Common myeloid progenitor, CD34-positive (primary cell): ENCODE measurements around the gene SHISA5.
A peak's percentile ranks its signal among the peaks of the same experiment; 100 is the strongest.

Experiments
- CTCF ChIA-PET: fragments of 350-600 bp; sonication (Branson Sonifier 250); formaldehyde crosslinking; loops from one replicate; lab custom pipeline; 2021; ENCODE audit warnings: antibody characterized with exemption; lab: Charles Lee
- POLR2A ChIA-PET: fragments of 350-600 bp; sonication (Branson Sonifier 250); formaldehyde crosslinking; loops from one replicate; lab custom pipeline; 2021; ENCODE audit warnings: antibody characterized with exemption; lab: Charles Lee
- DNase-seq, 3 donors: peaks; one replicate each; pipeline versions ENCODE4 v3.0.0 to v3.0.0-alpha.2; 2013
- H3K27ac ChIP-seq, 2 experiments: 1 replicate in 1 of 2; 2 replicates in 1 of 2; pipeline ENCODE4 v1.7.0; 2013; ENCODE audit warnings: inconsistent platforms in 2 of 2, low read length in 2 of 2, mild to moderate bottlenecking in 2 of 2, low read depth in 1 of 2, moderate library complexity in 1 of 2; ENCODE audit not compliant: severe bottlenecking in 2 of 2, insufficient read depth in 1 of 2, poor library complexity in 1 of 2
- H3K27me3 ChIP-seq, 5 experiments: replicated peaks in 2 of 5; 1 replicate in 3 of 5; 2 replicates in 2 of 5; pipeline versions ENCODE4 v1.6.1 to v1.7.0; 2013; ENCODE audit warnings: low read length in 4 of 5, mild to moderate bottlenecking in 2 of 5, moderate library complexity in 2 of 5, inconsistent platforms in 1 of 5; ENCODE audit not compliant: insufficient read depth in 5 of 5, control insufficient read depth in 4 of 5
- H3K36me3 ChIP-seq, 4 experiments: 1 replicate in 2 of 4; 2 replicates in 2 of 4; pipeline versions ENCODE4 v1.6.1 to v1.7.0; 2013; ENCODE audit warnings: low read length in 3 of 4, control low read depth in 1 of 4, mild to moderate bottlenecking in 1 of 4; ENCODE audit not compliant: control insufficient read depth in 4 of 4, insufficient read depth in 4 of 4
- H3K4me1 ChIP-seq, 4 experiments: 1 replicate in 3 of 4; 2 replicates in 1 of 4; pipeline versions ENCODE4 v1.6.1 to v1.7.1; 2013; ENCODE audit warnings: low read length in 3 of 4, mild to moderate bottlenecking in 3 of 4, control low read depth in 1 of 4, inconsistent platforms in 1 of 4, moderate library complexity in 1 of 4; ENCODE audit not compliant: control insufficient read depth in 4 of 4, insufficient read depth in 4 of 4; ENCODE audit errors: control extremely low read depth in 1 of 4
- H3K4me3 ChIP-seq, 7 experiments: 1 replicate in 4 of 7; 2 replicates in 3 of 7; pipeline versions ENCODE4 v1.5.1 to v1.7.0; 2013; ENCODE audit warnings: mild to moderate bottlenecking in 7 of 7, low read length in 6 of 7, moderate library complexity in 6 of 7, inconsistent platforms in 2 of 7, low read depth in 2 of 7, control low read depth in 1 of 7; ENCODE audit not compliant: insufficient read depth in 4 of 7, control insufficient read depth in 1 of 7; ENCODE audit errors: extremely low read depth in 1 of 7
- H3K9me3 ChIP-seq, 5 experiments: 1 replicate in 4 of 5; 2 replicates in 1 of 5; pipeline versions ENCODE4 v1.6.1 to v1.7.1; 2013; ENCODE audit warnings: low read length in 4 of 5, mild to moderate bottlenecking in 2 of 5, inconsistent platforms in 1 of 5, low read depth in 1 of 5, moderate library complexity in 1 of 5; ENCODE audit not compliant: control insufficient read depth in 4 of 5, insufficient read depth in 2 of 5; ENCODE audit errors: control extremely low read depth in 1 of 5
- WGBS: methylation state at CpG from one replicate; pipeline ENCODE4 v1.1.5; 2013; ENCODE audit not compliant: insufficient coverage; 5-methylcytosine and 5-hydroxymethylcytosine counted together

The SHISA5 gene

DNA sequence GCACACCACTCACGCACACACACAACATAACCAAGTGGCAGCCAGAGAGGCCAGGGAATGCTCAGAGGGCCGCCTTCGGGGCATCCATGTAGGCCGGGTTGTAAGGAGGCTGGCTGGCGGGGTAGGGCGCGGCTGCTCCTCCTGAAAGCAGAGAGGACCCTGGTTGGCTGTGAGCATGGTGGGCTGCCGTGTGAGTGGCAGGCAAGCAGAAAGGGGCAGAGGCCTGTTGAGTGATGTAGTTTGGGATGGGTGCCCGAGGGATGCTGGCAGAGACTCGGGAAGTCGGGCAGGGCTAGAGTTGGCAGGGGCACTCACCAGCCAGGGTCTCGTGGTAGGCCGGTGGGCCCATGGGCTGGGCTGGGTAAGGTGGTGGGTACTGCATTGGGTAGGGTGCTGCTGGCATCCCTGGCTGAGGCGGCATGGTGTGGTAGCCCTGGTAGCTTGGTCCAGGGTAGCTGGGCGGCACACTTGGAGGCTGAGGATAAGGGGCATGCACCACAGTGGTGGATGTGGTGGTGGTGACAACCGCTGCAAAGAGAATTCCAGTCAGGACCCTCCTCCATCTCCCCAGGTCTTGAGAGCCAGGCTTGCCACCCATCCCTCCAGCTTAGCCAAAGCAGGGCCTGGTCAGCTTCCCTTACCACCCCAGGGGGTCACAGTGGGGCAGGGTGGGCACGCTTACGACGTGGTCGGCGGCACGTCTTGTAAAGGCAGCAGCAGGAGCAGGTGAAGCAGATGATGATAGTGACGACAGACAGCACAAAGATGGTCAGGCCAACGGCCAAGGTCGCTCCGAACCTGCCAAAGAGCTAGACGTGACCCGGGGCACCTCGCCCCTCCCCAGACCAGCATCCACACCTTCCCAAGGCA, 34.7 kb downstream of the SHISA5 start:
- 97% methylated on average over 16 of the region's 29 CpGs for WGBS
- no peaks in the 10 kb centered on the region for H3K9me3 ChIP-seq
- peak overlapping the region; percentile 36 to 52 for H3K27ac ChIP-seq
- DNase-seq = peak in 1 of 3 donors; percentile 13
- peaks cover 0 to 78% (median 65%) of the 10 kb centered on the region in 4 experiments for H3K4me1 ChIP-seq
- peaks cover 0 to 47% (median 27%) of the 10 kb centered on the region in 4 experiments for H3K36me3 ChIP-seq
- ChIA-PET POLR2A (no interaction called here), CTCF (interaction anchor here (0.7 to 1.5 kb wide), 4 partner anchors 12 to 221 kb away, joined by 3 to 6 read pairs (median 4); no protein-coding TSS in a partner anchor)
- no peaks in the 10 kb centered on the region for H3K27me3 ChIP-seq
- no peak overlapping the region for H3K4me3 ChIP-seq

DNA sequence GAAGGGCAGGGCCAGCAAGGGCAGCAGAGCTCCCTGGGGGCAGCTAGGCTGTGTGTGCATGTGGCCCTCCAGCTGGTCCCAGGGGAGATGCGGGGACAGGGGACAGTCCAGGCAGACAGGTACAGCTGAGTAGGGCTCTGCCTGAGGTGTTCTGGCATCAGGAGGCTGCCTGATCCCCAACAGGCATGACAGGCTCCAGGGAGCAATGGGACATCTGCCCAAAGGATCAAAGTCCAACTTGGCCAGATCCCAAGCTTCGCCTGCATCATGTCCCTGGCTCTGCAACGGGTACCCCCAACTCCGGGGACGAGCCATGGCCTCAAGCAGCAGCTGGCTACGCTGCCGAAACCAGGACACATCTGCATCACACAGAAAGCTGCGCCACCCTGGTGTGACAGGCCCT, 35.6 kb downstream of the SHISA5 start:
- Histone ChIP-seq H3K27me3 (no peaks in the 10 kb centered on the region), H3K4me3 (no peak overlapping the region), H3K36me3 (peaks cover 0 to 54% (median 28%) of the 10 kb centered on the region in 4 experiments), H3K9me3 (no peaks in the 10 kb centered on the region), H3K27ac (peak overlapping the region; percentile 36 to 96), H3K4me1 (peaks cover 0 to 71% (median 62%) of the 10 kb centered on the region in 4 experiments)
- ChIA-PET CTCF (interaction anchor here (1.4 kb wide), 1 partner anchor 39 kb away, joined by 6 read pairs; no protein-coding TSS in a partner anchor), POLR2A (no interaction called here)
- DNase-seq = no peak
- WGBS = 97% methylated on average over 7 of the region's 8 CpGs

DNA sequence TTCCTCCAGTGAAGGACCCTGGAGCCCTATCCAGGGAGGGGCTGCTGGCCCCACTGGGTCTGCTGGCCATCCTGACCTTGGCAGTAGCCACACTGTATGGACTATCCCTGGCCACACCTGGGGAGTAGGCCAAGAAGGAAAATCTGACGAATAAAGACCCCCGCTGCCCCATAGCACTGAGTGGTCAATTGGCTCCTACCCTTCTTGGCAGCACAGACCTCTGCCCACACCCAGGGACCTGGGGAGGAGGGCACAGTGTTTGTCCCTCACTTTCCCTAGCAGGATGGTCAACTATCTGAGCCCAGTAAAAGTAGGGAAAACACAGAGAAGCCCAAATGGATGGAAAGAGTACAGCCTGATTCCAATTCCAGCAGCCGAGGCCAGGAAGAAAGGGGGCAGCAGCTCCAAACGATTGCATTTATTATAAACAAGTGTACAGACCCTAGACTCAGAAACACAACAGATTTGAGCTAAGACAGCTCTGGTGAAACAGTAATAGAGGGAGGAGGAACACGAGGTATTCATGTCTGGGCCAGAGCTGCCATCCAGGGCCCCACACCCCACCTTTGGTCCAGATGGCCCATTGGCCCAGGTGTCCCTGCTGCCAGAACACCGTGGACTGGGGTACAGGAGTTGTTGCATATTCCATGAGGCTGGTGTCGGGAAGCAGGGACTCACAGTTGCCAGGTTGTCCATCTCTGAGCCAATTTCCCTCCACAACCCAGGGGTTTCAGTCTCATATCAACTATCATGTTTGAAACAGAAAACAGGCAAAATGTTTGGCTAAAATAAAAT, 36.3 kb downstream of the SHISA5 start:
- no peak for DNase-seq
- peak overlapping the region; percentile 36 to 96 for H3K27ac ChIP-seq
- H3K4me1 ChIP-seq = peaks cover 0 to 66% (median 58%) of the 10 kb centered on the region in 4 experiments
- no peaks in the 10 kb centered on the region for H3K9me3 ChIP-seq
- no peaks in the 10 kb centered on the region for H3K27me3 ChIP-seq
- CTCF ChIA-PET = interaction anchor here (0.6 to 2.1 kb wide), 4 partner anchors 26 to 147 kb away, joined by 3 to 7 read pairs (median 5); no protein-coding TSS in a partner anchor
- H3K4me3 ChIP-seq = peak overlapping the region in 2 of 7 experiments; percentile 19 to 71
- POLR2A ChIA-PET = no interaction called here
- H3K36me3 ChIP-seq = peaks cover 0 to 60% (median 28%) of the 10 kb centered on the region in 4 experiments
- WGBS = 92% methylated on average over 5 of the region's 7 CpGs

DNA sequence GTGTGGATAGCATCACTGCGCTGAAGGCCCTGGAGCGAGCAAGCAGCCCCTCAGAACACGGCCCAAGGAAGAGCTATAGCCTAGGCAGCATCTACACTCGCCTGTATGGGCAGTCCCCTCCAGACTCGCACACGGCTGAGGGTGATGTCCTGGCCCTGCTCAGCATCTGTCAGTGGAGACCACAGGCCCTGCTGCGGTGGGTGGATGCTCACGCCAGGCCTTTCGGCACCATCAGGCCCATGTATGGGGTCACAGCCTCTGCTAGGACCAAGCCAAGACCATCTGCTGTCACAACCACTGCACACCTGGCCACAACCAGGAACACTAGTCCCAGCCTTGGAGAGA, 36.9 kb downstream of the SHISA5 start:
- Histone ChIP-seq H3K4me1 (peaks cover 0 to 60% (median 52%) of the 10 kb centered on the region in 4 experiments), H3K36me3 (peaks cover 0 to 62% (median 28%) of the 10 kb centered on the region in 4 experiments), H3K27ac (peak overlapping the region; percentile 36 to 96), H3K4me3 (peak overlapping the region in 5 of 7 experiments; percentile 62 to 83 (median 71)), H3K27me3 (no peaks in the 10 kb centered on the region), H3K9me3 (no peaks in the 10 kb centered on the region)
- ChIA-PET CTCF (interaction anchor here (1.3 to 2.1 kb wide), 4 partner anchors 25 to 82 kb away, joined by 4 to 7 read pairs (median 6); no protein-coding TSS in a partner anchor), POLR2A (no interaction called here)
- WGBS = 90% methylated on average over 9 of the region's 9 CpGs
- DNase-seq = no peak

DNA sequence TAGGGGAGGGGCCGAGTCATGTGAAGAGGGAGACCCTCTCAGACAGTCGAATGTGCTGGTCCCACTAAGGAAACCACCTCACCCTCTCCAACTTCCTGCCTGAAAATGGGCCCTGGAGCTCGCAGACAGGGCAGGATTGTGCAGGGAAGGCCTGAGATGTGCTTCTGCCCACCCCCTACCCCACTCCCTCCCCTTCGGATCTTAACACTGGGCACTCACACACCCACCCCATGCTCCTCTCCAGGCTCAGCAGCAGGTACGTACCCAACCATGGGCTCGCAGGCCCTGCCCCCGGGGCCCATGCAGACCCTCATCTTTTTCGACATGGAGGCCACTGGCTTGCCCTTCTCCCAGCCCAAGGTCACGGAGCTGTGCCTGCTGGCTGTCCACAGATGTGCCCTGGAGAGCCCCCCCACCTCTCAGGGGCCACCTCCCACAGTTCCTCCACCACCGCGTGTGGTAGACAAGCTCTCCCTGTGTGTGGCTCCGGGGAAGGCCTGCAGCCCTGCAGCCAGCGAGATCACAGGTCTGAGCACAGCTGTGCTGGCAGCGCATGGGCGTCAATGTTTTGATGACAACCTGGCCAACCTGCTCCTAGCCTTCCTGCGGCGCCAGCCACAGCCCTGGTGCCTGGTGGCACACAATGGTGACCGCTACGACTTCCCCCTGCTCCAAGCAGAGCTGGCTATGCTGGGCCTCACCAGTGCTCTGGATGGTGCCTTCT, 37.4 kb downstream of the SHISA5 start:
- Histone ChIP-seq H3K27ac (peak overlapping the region; percentile 95 to 96), H3K4me3 (peak overlapping the region in 6 of 7 experiments; percentile 56 to 83 (median 68)), H3K9me3 (no peaks in the 10 kb centered on the region), H3K36me3 (peaks cover 0 to 62% (median 29%) of the 10 kb centered on the region in 4 experiments), H3K4me1 (peaks cover 0 to 57% (median 48%) of the 10 kb centered on the region in 4 experiments), H3K27me3 (no peaks in the 10 kb centered on the region)
- ChIA-PET POLR2A (interaction anchor here (0.5 to 1.5 kb wide), 3 partner anchors 19 to 87 kb away, joined by 3 read pairs; partner anchors contain the start of gene ATRIP), CTCF (interaction anchor here (1.0 to 2.1 kb wide), 7 partner anchors 9 to 83 kb away, joined by 3 to 7 read pairs (median 4); partner anchors contain the start of genes CCDC51 and TMA7)
- WGBS = 32% methylated on average over 13 of the region's 19 CpGs
- peak in 2 of 3 donors; percentile 31 to 37 for DNase-seq
